ENCODE results near the gene CDHR5.

The CDHR5 gene

GRCh38 chr11:645536-645935 is 20.8 kb upstream of the CDHR5 start:
- DNase-seq (ENCODE audit: low spot score): no peak

GRCh38 chr11:643849-644738 is 19.3 kb upstream of the CDHR5 start:
- DNase-seq (ENCODE audit: low spot score): no peak

GRCh38 chr11:643366-643765 is 18.6 kb upstream of the CDHR5 start:
- DNase-seq (ENCODE audit: low spot score): no peak

DNA sequence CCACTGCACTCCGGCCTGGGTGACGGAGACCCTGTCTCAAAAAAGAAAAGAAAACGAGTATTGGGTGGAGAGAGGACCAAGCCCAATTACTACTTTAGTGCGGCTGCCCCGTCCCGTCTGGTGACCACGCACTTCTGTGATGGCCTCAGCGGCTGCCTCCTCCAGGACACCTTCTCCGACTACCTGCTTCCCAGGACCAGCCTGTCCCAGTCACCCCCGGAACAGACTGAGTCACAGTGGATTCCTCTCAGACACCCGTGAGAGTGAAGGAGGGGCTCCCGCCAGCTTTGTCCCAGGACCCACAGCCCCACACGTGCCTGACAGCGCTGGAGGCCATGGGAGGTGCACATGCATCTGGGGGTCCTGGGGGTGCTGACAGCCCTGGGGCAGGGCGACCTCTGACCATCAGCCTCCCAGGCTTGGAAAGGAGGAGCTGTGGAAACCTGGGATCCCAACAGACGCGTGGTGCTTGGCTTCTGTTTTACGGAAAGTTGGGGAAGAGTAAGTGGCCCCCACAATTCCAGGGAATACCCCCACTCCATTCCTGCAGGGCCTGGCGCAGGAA is 17.1 kb upstream of the CDHR5 start:
- no peak for DNase-seq (ENCODE audit: low spot score)

DNA sequence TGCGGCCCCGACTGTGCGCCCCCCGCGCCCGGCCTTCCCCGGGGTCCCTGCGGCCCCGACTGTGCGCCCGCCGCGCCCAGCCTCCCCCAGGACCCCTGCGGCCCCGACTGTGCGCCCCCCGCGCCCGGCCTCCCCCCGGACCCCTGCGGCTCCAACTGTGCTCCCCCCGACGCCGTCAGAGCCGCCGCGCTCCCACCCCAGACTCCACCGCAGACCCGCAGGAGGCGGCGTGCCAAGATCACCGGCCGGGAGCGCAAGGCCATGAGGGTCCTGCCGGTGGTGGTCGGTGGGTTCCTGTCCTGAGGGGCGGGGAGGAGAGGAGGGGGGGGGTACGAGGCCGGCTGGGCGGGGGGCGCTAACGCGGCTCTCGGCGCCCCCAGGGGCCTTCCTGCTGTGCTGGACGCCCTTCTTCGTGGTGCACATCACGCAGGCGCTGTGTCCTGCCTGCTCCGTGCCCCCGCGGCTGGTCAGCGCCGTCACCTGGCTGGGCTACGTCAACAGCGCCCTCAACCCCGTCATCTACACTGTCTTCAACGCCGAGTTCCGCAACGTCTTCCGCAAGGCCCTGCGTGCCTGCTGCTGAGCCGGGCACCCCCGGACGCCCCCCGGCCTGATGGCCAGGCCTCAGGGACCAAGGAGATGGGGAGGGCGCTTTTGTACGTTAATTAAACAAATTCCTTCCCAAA is 15.4 kb upstream of the CDHR5 start:
- DNase-seq (ENCODE audit: low spot score): no peak

- no peak for DNase-seq (ENCODE audit: low spot score)
Measured at GRCh38 chr11:639332-639955, 14.7 kb upstream of the CDHR5 start.

GRCh38 chr11:638631-639331 is 14.0 kb upstream of the CDHR5 start:
- no peak for DNase-seq (ENCODE audit: low spot score)

GRCh38 chr11:637593-638521 is 13.1 kb upstream of the CDHR5 start:
- DNase-seq (ENCODE audit: low spot score): no peak

DNA sequence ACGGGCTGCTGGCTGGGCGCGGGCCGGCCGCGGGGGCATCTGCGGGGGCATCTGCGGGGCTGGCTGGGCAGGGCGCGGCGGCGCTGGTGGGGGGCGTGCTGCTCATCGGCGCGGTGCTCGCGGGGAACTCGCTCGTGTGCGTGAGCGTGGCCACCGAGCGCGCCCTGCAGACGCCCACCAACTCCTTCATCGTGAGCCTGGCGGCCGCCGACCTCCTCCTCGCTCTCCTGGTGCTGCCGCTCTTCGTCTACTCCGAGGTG is 12.5 kb upstream of the CDHR5 start:
- DNase-seq (ENCODE audit: low spot score): no peak

GRCh38 chr11:636511-637332 is 12.0 kb upstream of the CDHR5 start, which contains the start of gene DRD4:
Gene DRD4, plus strand, starts transcription at chr11:637269. Its CDS starts 36 bp downstream, at chr11:637305.
- no peak for DNase-seq (ENCODE audit: low spot score)

- no peak for DNase-seq (ENCODE audit: low spot score)
Measured at GRCh38 chr11:635945-636510, 11.3 kb upstream of the CDHR5 start.

- no peak for DNase-seq (ENCODE audit: low spot score)
Measured at GRCh38 chr11:630871-631270, 6.1 kb upstream of the CDHR5 start.

GRCh38 chr11:629237-629583 is 4.5 kb upstream of the CDHR5 start:
- DNase-seq (ENCODE audit: low spot score): no peak

- no peak for DNase-seq (ENCODE audit: low spot score)
Measured at GRCh38 chr11:628056-628455, 3.3 kb upstream of the CDHR5 start.

GRCh38 chr11:627308-627576 is 2.5 kb upstream of the CDHR5 start:
- no peak for DNase-seq (ENCODE audit: low spot score)

DNA sequence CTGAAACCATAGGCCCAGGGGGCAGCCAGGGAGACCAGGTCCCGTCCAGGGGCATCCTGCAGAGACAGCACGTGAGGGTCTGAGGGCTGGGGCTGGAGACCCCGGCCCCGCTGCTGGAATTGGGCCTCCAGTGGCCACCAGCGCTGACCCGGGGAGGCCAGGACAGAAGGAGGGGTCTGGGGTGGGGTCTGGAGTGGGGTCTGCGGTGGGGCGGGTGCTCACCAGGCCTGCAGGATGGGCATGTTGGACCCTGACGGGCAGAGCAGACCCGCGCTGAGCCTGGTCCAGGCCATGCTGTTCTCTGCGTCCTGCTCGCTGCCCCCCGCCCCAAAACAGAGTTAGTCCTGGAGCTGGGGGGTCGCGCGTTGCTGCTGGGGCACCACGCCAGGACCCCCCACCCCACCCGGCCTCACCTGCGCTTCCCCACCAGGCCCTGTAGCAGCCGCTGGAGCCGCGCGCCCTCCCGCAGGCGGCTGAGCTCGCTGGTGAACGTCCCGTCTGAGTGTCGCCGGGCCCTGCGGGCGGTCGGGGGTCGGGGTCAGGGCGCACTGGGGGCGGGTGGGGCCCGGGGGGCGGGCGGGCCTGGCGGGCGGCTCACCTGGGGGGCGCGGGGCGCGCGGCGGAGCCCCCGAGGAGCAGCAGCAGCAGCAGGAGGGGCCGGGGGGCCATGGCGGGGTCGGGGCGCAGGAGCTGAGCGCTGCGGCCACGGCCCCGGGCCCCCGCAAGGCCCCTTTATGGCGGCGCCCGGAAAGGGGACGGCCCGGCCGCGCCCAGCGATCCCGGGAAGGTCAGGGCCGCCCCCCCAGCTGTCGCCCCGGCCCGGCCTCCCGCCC is 1.9 kb upstream of the CDHR5 start, which contains the start of gene SCT:
SCT (minus strand) TSS at position 707 of the 833 bp plus-strand sequence; CDS start at position 669, 38 bp downstream.
- no peak for DNase-seq (ENCODE audit: low spot score)

- DNase-seq (ENCODE audit: low spot score): no peak
Measured at GRCh38 chr11:625636-626268, 997 bp upstream of the CDHR5 start.

GRCh38 chr11:623999-624704 is 603 bp downstream of the CDHR5 start:
- DNase-seq (ENCODE audit: low spot score): no peak

All from activated CD4-positive, alpha-beta T cell treated with anti-CD3 and anti-CD28 coated beads, Interleukin-2, Interleukin-4, amounts not matched to agents 100 ng/mL and 50 ng/mL, durations not matched to agents 16 hours and 8 hours (primary cell).